Hematopoietic multipotent progenitor cell treated with erythropoietin and hydrocortisone succinate and interleukin-3 and kit ligand, for 6 days (in vitro differentiated cells): ENCODE data around the gene SLC25A47.
A peak's percentile ranks its signal among the peaks of the same experiment; 100 is the strongest.

Experiments
- DNase-seq: peaks from one replicate; pipeline ENCODE4 v3.0.0-alpha.2; 2015

The SLC25A47 gene

DNA sequence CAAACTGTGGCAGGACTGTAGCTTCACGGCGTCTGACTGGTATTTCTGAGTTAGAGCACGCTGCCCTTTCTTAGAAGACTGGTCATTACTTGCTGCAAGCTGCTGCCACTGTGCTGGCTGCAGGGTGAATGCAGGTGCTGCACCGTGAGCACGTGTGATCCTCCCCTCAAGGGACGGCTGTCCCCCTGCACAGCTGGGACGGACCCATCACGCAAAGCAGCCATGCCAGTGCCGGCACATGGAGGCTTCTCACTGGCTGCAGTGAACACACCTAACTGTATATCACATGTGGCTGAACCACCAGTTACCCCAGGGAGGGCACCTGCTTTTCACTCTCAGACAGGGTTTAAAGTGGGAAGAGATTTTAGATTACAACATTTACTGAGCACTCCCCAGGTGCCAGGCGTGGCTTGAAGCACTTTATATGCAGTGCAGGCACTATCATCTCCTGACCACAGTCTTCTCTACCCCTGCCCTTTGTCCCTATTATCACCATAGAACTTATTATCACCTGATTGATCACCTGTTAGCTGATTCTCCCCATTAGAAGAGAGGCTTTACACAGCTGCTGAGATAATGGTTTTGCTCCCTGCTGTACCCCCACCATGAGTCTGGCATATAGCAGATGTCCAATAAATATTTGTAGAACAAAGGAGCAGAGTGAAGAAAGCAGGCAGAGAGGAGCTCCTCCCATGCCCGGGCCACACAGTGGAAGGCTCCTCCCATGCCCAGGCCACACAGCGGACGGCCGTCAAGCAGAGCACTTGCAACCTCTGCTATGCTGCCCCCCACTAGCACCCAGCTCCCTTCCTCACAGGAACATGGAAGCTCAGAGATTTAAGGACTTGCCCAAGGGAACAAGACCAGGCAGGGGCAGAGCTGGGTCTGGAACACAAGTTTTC is 25.9 kb downstream of the SLC25A47 start:
- no peak for DNase-seq

DNA sequence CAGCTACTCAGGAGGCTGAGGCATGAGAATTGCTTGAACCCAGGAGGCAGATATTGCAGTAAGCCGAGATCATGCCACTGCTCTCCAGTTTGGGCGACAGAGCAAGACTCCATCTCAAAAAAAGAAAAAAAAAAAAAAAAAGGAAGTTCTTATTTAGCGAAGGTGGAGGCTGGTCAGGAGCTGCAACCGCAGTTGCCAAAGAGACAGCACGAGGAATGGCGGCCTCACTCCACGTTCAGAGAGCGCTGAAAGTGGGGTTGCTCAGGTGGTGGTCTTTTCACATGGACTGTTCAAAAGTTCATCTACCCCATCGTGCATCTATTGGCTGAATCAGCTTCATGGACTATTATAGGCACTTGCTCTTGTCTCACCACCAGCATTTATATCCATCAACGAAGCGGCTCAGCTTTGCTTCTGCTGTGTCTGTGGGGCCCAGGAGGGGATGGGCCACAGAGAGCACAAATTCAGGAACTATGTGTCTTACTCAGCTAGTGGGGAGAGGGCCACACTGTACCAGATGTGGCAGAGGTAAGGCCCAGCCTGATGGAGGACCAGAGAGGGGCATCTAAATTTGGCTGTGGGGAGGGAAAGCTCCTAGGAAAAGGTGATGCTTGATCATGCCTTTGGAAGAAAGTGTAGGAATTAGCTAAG is 27.3 kb downstream of the SLC25A47 start:
- DNase-seq = no peak

GRCh38 chr14:100350986-100351385 is 27.8 kb downstream of the SLC25A47 start:
- no peak for DNase-seq

GRCh38 chr14:100358396-100358795 is 35.3 kb downstream of the SLC25A47 start:
- DNase-seq = no peak

DNA sequence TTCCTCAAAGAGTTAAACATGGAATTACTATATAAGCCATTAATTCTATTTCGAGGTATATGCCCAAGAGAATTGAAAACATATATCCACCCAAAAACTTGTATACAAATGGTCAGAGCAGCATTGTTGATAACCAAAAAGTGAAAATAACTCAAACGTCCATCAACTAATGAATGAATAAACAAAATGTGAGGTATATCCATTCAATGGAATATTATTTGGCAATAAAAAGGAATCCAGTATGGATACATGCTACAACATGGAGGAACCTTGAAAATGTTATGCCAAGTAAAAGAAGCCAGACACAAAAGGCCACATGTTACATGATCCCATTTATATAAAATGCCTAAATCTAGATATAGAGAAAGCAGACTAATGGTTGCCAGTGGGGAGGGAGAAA is 36.0 kb downstream of the SLC25A47 start:
- no peak for DNase-seq

- DNase-seq = no peak
Measured at GRCh38 chr14:100359881-100360280, 36.7 kb downstream of the SLC25A47 start.

- no peak for DNase-seq
Measured at GRCh38 chr14:100361626-100362025, 38.5 kb downstream of the SLC25A47 start.

GRCh38 chr14:100362311-100362927 is 39.3 kb downstream of the SLC25A47 start:
- DNase-seq = no peak

DNA sequence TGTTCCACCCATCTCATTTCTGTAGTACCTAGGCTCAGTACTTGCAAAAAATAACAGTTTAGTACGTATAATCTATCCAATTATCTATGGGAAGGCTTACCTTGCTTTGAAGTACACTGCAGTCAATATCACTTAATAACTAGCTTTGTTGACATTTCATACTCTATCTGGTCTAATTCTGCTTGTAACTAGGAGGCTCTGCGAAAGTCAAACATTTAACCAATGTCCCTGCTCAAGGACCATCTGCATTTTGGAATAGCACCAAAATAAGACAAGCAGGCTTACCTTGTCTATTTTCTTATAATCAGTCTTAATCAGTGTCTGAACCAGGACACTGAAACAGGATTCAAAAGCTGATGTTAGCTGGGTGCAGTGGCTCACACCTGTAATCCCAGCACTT is 39.9 kb downstream of the SLC25A47 start:
- no peak for DNase-seq

- no peak for DNase-seq
Measured at GRCh38 chr14:100364403-100364802, 41.3 kb downstream of the SLC25A47 start.

GRCh38 chr14:100365741-100366140 is 42.6 kb downstream of the SLC25A47 start:
- DNase-seq = no peak

- DNase-seq = no peak
Measured at GRCh38 chr14:100369019-100369418, 45.9 kb downstream of the SLC25A47 start.

DNA sequence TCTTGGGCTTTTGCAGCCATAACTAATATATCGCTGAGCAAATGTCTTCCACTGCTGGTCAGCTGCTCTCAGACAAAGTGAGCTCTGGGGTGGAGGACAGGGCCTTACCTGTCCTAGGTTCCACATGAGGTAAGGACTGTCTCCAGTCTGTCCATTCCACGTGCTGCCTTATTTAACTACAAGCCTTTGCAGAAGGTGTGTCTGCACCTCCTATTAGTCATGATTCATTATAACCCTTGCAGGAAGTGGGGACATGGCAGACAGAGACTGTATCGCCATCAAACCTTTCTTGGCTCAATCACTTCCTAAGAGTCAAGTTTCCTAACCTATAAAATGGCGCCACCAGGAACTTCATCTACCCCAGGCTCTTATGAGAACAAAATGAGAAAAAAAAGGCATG is 46.9 kb downstream of the SLC25A47 start:
- no peak for DNase-seq

DNA sequence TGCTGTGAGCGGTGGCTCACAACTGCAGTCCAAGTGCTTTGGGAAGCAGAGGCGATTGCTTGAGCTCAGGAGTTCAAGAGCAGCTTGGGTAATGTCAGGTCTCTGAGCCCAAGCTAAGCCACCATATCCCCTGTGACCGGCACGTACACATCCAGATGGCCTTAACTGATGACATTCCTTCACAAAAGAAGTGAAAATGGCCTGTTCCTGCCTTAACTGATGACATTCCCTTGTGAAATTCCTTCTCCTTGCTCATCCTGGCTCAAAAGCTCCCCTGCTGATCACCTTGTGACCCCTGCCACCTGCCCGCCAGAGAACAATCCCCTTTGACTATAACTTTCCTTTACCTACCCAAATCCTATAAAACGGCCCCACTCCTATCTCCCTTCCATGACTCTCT is 48.6 kb downstream of the SLC25A47 start:
- DNase-seq = no peak

GRCh38 chr14:100372357-100373048 is 49.4 kb downstream of the SLC25A47 start:
- no peak for DNase-seq

- peak; percentile 16 for DNase-seq
Measured at GRCh38 chr14:100374270-100374669, 51.1 kb downstream of the SLC25A47 start.

- DNase-seq = no peak
Measured at GRCh38 chr14:100374876-100375265, 51.7 kb downstream of the SLC25A47 start.

- DNase-seq = peak; percentile 78
Measured at GRCh38 chr14:100375266-100375962, 52.3 kb downstream of the SLC25A47 start.

- peak; percentile 97 for DNase-seq
Measured at GRCh38 chr14:100375963-100376735, 53.0 kb downstream of the SLC25A47 start, which contains the start of gene WDR25. Gene WDR25 (plus strand): TSS chr14:100376485.

DNA sequence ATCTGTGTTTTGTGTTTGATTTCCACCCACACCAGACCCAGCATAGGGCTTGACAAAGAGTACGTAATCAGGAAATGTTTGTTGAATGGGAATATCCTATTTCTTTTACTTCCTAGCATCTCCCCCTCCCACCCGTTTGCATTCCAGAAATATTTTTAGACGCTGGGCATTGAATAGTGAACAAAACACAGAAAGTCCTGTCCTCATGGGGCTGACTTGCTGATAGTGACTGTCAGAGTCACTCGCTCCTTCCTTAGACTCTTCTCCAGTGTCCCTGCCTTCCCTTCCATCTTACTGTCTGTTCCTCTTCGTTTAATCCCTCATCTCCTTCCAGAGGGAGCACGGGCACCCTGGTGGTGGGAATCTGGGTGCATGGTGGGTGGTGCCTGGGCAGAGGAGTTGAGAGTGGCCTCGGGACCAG is 53.6 kb downstream of the SLC25A47 start:
- DNase-seq = peak; percentile 21
